Measurements from ENCODE around the gene PSMD9.

The PSMD9 gene

DNA sequence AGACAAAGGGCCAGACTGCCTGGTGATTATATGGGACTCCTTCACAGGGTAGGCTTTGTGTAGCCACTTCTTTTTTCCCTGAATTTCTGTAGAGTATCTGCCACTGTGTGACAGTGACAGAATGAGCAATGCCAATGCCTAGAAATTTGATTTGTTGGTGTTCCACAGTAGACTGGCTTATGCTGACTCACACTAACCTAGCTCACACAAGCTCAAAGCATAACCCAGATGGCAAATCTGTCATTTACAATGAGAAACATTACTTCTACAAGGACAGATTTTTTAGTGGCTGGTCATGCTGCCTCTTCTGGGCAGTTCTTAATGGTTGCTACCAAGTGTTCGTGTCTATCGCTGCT lies 45.7 kb downstream of the PSMD9 start:
- TF ChIP-seq FOXP2 (optimal IDR thresholded peaks at IDR 0.05; ENCODE audit: borderline replicate concordance, extremely low read depth, extremely low read length, insufficient read depth) (no peak), SIN3A (IDR thresholded peaks at IDR 0.05; ENCODE audit: borderline replicate concordance, insufficient read depth, low read length) (no peak), POLR2AphosphoS5 (IDR thresholded peaks at IDR 0.05; ENCODE audit: low read depth, low read length) (no peak), REST (IDR thresholded peaks at IDR 0.05; ENCODE audit: insufficient read depth in 1 of 2, low read depth in 2 of 2, low read length in 2 of 2) (no peak), TAF1 (IDR thresholded peaks at IDR 0.05; ENCODE audit: borderline replicate concordance, insufficient read depth, low read length) (no peak)

- no peak for TF ChIP-seq REST (IDR thresholded peaks at IDR 0.05; ENCODE audit: insufficient read depth in 1 of 2, low read depth in 2 of 2, low read length in 2 of 2)
- no peak for TF ChIP-seq TAF1 (IDR thresholded peaks at IDR 0.05; ENCODE audit: borderline replicate concordance, insufficient read depth, low read length)
- no peak for TF ChIP-seq FOXP2 (optimal IDR thresholded peaks at IDR 0.05; ENCODE audit: borderline replicate concordance, extremely low read depth, extremely low read length, insufficient read depth)
- no peak for TF ChIP-seq SIN3A (IDR thresholded peaks at IDR 0.05; ENCODE audit: borderline replicate concordance, insufficient read depth, low read length)
- TF ChIP-seq POLR2AphosphoS5 (IDR thresholded peaks at IDR 0.05; ENCODE audit: low read depth, low read length) = no peak
Observed at GRCh38 chr12:121937654-121938053, 49.1 kb downstream of the PSMD9 start.

- TF ChIP-seq FOXP2 (optimal IDR thresholded peaks at IDR 0.05; ENCODE audit: borderline replicate concordance, extremely low read depth, extremely low read length, insufficient read depth) (no peak), TAF1 (IDR thresholded peaks at IDR 0.05; ENCODE audit: borderline replicate concordance, insufficient read depth, low read length) (no peak), REST (IDR thresholded peaks at IDR 0.05; ENCODE audit: insufficient read depth in 1 of 2, low read depth in 2 of 2, low read length in 2 of 2) (no peak), SIN3A (IDR thresholded peaks at IDR 0.05; ENCODE audit: borderline replicate concordance, insufficient read depth, low read length) (no peak), POLR2AphosphoS5 (IDR thresholded peaks at IDR 0.05; ENCODE audit: low read depth, low read length) (no peak)
Observed at GRCh38 chr12:121939186-121939585, 50.6 kb downstream of the PSMD9 start.

DNA sequence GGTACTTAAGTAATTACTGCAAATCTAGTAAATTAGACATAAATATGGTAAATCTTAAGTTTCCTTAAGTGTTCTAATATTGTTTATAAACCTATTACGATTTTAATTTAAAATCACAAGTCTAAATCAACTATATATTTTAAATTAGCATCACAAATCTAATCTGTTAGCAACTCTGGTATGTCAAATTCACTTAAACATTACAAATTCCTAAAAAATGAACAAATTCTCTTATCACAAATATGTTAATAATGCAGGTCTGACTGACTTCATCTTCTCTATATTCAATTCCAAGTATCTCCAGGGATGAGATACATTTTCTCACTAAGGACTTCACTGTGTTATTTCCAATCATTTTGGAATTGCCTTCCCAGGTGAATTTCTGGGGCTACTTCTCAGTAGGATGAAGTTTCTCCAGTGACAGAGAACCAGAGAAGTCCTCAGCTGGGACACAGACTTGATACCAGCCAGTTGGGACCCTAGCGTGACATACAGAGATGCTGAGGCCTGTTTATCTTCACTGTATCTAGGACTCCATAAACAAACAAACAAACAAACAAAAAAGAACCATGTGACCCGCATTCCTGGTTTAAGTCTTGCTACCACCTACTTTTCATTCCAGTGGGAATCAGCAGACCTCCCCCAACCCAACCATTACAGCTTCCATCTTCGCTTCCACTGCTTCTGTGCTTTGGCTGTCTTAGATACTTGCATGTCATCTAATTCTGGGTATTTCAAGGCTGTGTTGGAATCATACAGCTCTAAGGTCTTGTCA lies 51.6 kb downstream of the PSMD9 start:
- TF ChIP-seq SIN3A (IDR thresholded peaks at IDR 0.05; ENCODE audit: borderline replicate concordance, insufficient read depth, low read length) = no peak
- TF ChIP-seq FOXP2 (optimal IDR thresholded peaks at IDR 0.05; ENCODE audit: borderline replicate concordance, extremely low read depth, extremely low read length, insufficient read depth) = no peak
- TF ChIP-seq TAF1 (IDR thresholded peaks at IDR 0.05; ENCODE audit: borderline replicate concordance, insufficient read depth, low read length) = no peak
- no peak for TF ChIP-seq POLR2AphosphoS5 (IDR thresholded peaks at IDR 0.05; ENCODE audit: low read depth, low read length)
- no peak for TF ChIP-seq REST (IDR thresholded peaks at IDR 0.05; ENCODE audit: insufficient read depth in 1 of 2, low read depth in 2 of 2, low read length in 2 of 2)
